ENCODE measurements around the gene RAB32. TPM values are rescaled to one million over a fixed set of nuclear protein-coding genes. Genes with fewer than 3 reads are reported as not detected.

Gene RAB32
- 47.7 and 54.2 TPM in 2 replicates for total RNA-seq
- long read RNA-seq, transcript RAB32-201 (3 exons, 1,217 nt) = major isoform, 6 of 9 reads
- long read RNA-seq, partial matches to known transcripts = 1 of 9 reads
- long read RNA-seq, other reads (novel, unspliced or antisense) = 2 of 9 reads

DNA sequence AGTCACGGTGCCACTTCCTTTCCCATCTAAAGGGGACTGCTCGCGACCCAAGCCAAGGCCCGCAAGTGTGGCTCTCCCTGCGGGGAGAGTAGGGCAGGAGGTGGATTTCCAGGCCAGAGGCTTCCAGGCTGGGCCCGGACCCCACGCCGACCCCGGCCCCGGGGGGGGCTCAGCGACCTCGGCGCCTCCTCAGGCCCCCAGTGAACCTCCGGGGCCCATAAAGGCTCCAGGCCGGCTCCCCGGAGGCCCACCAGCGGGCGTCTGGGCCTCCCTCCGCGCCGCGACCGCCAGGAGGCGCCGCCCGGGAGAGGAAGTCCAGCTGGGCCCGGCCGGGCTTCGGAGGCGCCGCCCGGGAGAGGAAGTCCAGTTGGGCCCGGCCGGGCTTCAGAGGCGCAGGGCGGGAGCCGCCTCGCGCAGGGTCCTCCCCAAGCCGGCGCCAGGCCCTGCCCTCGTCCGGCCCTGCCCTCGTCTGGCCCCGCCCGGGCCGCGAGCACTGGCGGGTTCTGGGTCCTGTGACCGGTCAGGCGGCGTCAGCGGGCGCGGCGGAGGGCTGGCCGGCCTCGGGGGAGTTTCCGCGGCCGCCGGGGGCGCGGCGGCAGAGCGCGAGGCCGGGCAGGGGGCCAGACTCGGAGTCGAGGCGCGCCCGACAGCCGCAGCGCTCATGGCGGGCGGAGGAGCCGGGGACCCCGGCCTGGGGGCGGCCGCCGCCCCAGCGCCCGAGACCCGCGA is at the start of gene RAB32:
RAB32 (plus strand) TSS at position 623 of the 729 bp plus-strand sequence; CDS start at position 662, 39 bp downstream.
- Mint-ChIP-seq H3K27ac (ENCODE audit: unreplicated experiment) (peak within 1 kb of the TSS; percentile 99), H3K36me3 (ENCODE audit: unreplicated experiment) (no peaks in the 10 kb centered on the region), H3K27me3 (ENCODE audit: unreplicated experiment) (peaks cover 6% of the 10 kb centered on the region), H3K9me3 (ENCODE audit: unreplicated experiment) (peaks cover 3% of the 10 kb centered on the region), H3K4me1 (ENCODE audit: unreplicated experiment) (peaks cover 36% of the 10 kb centered on the region), H3K4me3 (ENCODE audit: unreplicated experiment) (peak within 1 kb of the TSS; percentile 100)
- DNase-seq (ENCODE audit: extremely low spot score, unreplicated experiment) = peak; percentile 98
- TF ChIP-seq, protein P1, sequence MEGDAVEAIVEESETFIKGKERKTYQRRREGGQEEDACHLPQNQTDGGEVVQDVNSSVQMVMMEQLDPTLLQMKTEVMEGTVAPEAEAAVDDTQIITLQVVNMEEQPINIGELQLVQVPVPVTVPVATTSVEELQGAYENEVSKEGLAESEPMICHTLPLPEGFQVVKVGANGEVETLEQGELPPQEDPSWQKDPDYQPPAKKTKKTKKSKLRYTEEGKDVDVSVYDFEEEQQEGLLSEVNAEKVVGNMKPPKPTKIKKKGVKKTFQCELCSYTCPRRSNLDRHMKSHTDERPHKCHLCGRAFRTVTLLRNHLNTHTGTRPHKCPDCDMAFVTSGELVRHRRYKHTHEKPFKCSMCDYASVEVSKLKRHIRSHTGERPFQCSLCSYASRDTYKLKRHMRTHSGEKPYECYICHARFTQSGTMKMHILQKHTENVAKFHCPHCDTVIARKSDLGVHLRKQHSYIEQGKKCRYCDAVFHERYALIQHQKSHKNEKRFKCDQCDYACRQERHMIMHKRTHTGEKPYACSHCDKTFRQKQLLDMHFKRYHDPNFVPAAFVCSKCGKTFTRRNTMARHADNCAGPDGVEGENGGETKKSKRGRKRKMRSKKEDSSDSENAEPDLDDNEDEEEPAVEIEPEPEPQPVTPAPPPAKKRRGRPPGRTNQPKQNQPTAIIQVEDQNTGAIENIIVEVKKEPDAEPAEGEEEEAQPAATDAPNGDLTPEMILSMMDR (IDR thresholded peaks at IDR 0.05) = peak; percentile 91

DNA sequence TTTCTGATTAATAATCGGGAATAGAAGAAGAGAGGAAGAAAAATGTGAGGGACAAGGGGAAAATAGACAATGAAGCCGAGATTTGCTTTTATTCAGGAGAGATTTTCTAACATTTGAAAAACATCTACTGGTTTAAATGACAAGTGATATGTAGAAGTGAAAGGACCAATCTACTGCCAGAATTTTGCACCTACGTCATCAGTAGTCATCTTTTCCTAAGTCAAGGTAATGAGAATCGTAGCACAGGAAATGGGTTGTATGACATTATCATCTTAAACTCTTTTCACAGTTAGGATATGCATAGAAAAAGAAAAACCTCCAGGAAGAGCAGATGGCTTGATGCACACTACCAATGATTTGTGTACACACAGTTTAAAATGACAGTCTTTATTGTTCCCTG is 45.3 kb upstream of the RAB32 start:
- DNase-seq (ENCODE audit: extremely low spot score, unreplicated experiment) = no peak
- TF ChIP-seq, protein P1 (IDR thresholded peaks at IDR 0.05) = no peak

DNA sequence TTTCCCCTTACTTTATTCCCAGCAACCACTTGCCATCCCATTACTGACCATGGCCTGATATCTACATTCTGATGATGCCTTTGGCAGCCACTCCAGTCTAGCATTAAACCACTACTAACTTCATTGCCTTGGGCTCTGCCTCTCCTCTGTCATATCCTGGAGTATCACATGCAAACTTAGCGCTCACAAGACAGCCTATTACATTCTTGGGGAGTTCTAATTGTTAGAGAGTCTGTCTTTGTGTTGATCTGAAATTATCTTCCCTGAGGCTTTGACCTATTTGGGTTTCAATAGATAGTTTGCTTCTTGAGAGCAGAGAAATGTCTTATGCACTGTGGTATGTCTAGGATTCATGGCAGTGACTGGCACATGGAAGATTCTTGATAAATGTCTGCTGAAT is 40.5 kb upstream of the RAB32 start:
- TF ChIP-seq, protein P1 (IDR thresholded peaks at IDR 0.05) = no peak
- no peak overlapping the region for H3K4me3 Mint-ChIP-seq (ENCODE audit: unreplicated experiment)
- no peaks in the 10 kb centered on the region for H3K4me1 Mint-ChIP-seq (ENCODE audit: unreplicated experiment)
- no peaks in the 10 kb centered on the region for H3K36me3 Mint-ChIP-seq (ENCODE audit: unreplicated experiment)
- no peak for DNase-seq (ENCODE audit: extremely low spot score, unreplicated experiment)
- no peak overlapping the region for H3K27ac Mint-ChIP-seq (ENCODE audit: unreplicated experiment)
- H3K27me3 Mint-ChIP-seq (ENCODE audit: unreplicated experiment) = peaks cover 5% of the 10 kb centered on the region
- H3K9me3 Mint-ChIP-seq (ENCODE audit: unreplicated experiment) = no peaks in the 10 kb centered on the region

More for the DNA sequence above, 45.3 kb upstream of the RAB32 start:
- H3K9me3 Mint-ChIP-seq (ENCODE audit: unreplicated experiment) = no peaks in the 10 kb centered on the region
- no peak overlapping the region for H3K27ac Mint-ChIP-seq (ENCODE audit: unreplicated experiment)
- H3K27me3 Mint-ChIP-seq (ENCODE audit: unreplicated experiment) = peaks cover 3% of the 10 kb centered on the region
- no peaks in the 10 kb centered on the region for H3K36me3 Mint-ChIP-seq (ENCODE audit: unreplicated experiment)
- no peak overlapping the region for H3K4me3 Mint-ChIP-seq (ENCODE audit: unreplicated experiment)
- H3K4me1 Mint-ChIP-seq (ENCODE audit: unreplicated experiment) = no peaks in the 10 kb centered on the region

DNA sequence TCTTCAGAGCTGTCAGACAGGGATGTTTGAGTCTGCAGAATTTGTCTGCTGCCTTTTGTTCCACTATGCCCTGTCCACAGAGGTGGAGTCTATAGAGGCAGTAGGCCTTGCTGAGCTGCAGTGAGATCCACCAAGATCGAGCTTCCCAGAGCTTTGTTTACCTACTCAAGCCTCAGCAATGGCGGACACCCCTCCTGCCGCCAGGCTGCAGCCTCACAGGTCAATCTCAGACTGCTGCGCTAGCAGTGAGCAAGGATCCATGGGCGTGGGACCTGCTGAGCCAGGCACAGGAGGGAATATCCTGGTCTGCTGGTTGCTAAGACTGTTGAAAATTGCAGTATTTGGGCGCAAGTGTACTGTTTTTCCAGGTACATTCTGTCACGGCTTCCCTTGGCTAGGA is 28.4 kb upstream of the RAB32 start:
- Mint-ChIP-seq H3K4me1 (ENCODE audit: unreplicated experiment) (no peaks in the 10 kb centered on the region), H3K27me3 (ENCODE audit: unreplicated experiment) (peaks cover 10% of the 10 kb centered on the region), H3K36me3 (ENCODE audit: unreplicated experiment) (no peaks in the 10 kb centered on the region), H3K27ac (ENCODE audit: unreplicated experiment) (no peak overlapping the region), H3K9me3 (ENCODE audit: unreplicated experiment) (peaks cover 5% of the 10 kb centered on the region), H3K4me3 (ENCODE audit: unreplicated experiment) (no peak overlapping the region)
- TF ChIP-seq, protein P1 (IDR thresholded peaks at IDR 0.05) = no peak
- DNase-seq (ENCODE audit: extremely low spot score, unreplicated experiment) = no peak

DNA sequence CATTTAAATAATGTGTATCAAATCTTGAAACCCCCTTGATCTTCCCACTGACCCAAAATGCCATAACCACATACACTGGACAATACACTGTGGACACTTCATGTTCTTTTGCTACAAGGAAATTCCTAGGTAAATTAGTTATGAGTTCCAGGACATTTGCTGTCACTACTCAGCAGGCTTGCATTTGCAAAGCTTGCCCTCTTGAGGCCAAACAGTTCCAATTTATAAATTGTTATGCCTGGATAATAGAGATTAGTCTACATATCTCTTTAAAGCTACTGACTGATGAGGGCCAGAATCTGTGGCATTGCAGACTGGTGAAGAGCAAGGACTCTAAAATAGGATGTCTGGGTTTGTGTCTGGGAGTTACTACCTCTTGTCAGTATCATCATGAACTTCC is 17.4 kb upstream of the RAB32 start:
- Mint-ChIP-seq H3K9me3 (ENCODE audit: unreplicated experiment) (no peaks in the 10 kb centered on the region), H3K27me3 (ENCODE audit: unreplicated experiment) (peaks cover 9% of the 10 kb centered on the region), H3K4me1 (ENCODE audit: unreplicated experiment) (no peaks in the 10 kb centered on the region), H3K36me3 (ENCODE audit: unreplicated experiment) (no peaks in the 10 kb centered on the region), H3K27ac (ENCODE audit: unreplicated experiment) (no peak overlapping the region), H3K4me3 (ENCODE audit: unreplicated experiment) (no peak overlapping the region)
- DNase-seq (ENCODE audit: extremely low spot score, unreplicated experiment) = no peak
- TF ChIP-seq, protein P1 (IDR thresholded peaks at IDR 0.05) = peak; percentile 54

Measured in osteocyte (in vitro differentiated cells).